Measurements from ENCODE around the gene OR4K2.
"Not testable (repeated sequence)": the region's sequence is repeated elsewhere in the genome, so short reads cannot be mapped to it uniquely, and the experiment has no call there.

Gene OR4K2, protein sequence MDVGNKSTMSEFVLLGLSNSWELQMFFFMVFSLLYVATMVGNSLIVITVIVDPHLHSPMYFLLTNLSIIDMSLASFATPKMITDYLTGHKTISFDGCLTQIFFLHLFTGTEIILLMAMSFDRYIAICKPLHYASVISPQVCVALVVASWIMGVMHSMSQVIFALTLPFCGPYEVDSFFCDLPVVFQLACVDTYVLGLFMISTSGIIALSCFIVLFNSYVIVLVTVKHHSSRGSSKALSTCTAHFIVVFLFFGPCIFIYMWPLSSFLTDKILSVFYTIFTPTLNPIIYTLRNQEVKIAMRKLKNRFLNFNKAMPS
- long read RNA-seq: 0 reads

DNA sequence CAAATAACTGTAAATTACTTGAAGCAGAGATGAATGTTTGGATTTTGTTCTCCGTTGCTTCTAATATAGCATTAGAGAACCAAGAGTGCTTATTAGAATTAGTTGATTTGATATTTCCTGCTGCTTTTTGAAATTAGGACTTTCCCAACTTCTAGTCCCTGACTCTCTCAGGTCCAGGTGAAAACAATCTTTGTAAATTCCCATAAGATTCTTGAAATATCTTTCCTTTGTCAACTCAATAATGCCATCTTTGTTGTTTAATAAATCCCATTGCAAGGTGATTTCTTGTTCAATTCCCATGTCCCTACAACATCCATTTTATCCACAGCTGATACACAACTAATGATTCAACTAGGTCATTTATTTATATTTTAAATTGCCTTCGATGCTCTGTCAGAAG lies at the start of gene OR4K2:
Gene OR4K2 (plus strand): TSS at position 301 of the 400 bp plus-strand sequence. CDS start 1,126 bp downstream, outside the sequence.
- H3K27me3 ChIP-seq (ENCODE audit: insufficient read depth, poor library complexity, severe bottlenecking): no peaks in the 10 kb centered on the region
- no peak for TF ChIP-seq SPI1 (IDR thresholded peaks at IDR 0.05; ENCODE audit: borderline replicate concordance, low read depth)
- TF ChIP-seq, protein P1, sequence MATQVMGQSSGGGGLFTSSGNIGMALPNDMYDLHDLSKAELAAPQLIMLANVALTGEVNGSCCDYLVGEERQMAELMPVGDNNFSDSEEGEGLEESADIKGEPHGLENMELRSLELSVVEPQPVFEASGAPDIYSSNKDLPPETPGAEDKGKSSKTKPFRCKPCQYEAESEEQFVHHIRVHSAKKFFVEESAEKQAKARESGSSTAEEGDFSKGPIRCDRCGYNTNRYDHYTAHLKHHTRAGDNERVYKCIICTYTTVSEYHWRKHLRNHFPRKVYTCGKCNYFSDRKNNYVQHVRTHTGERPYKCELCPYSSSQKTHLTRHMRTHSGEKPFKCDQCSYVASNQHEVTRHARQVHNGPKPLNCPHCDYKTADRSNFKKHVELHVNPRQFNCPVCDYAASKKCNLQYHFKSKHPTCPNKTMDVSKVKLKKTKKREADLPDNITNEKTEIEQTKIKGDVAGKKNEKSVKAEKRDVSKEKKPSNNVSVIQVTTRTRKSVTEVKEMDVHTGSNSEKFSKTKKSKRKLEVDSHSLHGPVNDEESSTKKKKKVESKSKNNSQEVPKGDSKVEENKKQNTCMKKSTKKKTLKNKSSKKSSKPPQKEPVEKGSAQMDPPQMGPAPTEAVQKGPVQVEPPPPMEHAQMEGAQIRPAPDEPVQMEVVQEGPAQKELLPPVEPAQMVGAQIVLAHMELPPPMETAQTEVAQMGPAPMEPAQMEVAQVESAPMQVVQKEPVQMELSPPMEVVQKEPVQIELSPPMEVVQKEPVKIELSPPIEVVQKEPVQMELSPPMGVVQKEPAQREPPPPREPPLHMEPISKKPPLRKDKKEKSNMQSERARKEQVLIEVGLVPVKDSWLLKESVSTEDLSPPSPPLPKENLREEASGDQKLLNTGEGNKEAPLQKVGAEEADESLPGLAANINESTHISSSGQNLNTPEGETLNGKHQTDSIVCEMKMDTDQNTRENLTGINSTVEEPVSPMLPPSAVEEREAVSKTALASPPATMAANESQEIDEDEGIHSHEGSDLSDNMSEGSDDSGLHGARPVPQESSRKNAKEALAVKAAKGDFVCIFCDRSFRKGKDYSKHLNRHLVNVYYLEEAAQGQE (IDR thresholded peaks at IDR 0.05; ENCODE audit: insufficient replicate concordance, low read depth): no peak
- TF ChIP-seq, protein P2, sequence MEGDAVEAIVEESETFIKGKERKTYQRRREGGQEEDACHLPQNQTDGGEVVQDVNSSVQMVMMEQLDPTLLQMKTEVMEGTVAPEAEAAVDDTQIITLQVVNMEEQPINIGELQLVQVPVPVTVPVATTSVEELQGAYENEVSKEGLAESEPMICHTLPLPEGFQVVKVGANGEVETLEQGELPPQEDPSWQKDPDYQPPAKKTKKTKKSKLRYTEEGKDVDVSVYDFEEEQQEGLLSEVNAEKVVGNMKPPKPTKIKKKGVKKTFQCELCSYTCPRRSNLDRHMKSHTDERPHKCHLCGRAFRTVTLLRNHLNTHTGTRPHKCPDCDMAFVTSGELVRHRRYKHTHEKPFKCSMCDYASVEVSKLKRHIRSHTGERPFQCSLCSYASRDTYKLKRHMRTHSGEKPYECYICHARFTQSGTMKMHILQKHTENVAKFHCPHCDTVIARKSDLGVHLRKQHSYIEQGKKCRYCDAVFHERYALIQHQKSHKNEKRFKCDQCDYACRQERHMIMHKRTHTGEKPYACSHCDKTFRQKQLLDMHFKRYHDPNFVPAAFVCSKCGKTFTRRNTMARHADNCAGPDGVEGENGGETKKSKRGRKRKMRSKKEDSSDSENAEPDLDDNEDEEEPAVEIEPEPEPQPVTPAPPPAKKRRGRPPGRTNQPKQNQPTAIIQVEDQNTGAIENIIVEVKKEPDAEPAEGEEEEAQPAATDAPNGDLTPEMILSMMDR (IDR thresholded peaks at IDR 0.05; ENCODE audit: insufficient read depth, low read length): no peak
- TF ChIP-seq POLR2AphosphoS5 (IDR thresholded peaks at IDR 0.05; ENCODE audit: low read depth): no peak
- no peak for TF ChIP-seq GABPA (IDR thresholded peaks at IDR 0.05; ENCODE audit: low read depth)
- DNase-seq (ENCODE audit: low read depth in 1 of 2, low spot score in 1 of 2): no peak
- no peak within 1 kb of the TSS for H3K27ac ChIP-seq (replicated peaks)
- H3K4me3 ChIP-seq (replicated peaks; ENCODE audit: insufficient read depth, low read length): no peak within 1 kb of the TSS

DNA sequence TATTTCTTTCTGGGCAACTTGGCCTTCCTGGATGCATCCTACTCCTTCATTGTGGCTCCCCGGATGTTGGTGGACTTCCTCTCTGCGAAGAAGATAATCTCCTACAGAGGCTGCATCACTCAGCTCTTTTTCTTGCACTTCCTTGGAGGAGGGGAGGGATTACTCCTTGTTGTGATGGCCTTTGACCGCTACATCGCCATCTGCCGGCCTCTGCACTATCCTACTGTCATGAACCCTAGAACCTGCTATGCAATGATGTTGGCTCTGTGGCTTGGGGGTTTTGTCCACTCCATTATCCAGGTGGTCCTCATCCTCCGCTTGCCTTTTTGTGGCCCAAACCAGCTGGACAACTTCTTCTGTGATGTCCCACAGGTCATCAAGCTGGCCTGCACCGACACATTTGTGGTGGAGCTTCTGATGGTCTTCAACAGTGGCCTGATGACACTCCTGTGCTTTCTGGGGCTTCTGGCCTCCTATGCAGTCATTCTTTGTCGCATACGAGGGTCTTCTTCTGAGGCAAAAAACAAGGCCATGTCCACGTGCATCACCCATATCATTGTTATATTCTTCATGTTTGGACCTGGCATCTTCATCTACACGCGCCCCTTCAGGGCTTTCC lies 47.2 kb upstream of the OR4K2 start:
- not testable (repeated sequence) for H3K27ac ChIP-seq (replicated peaks); H3K4me3 ChIP-seq (replicated peaks; ENCODE audit: insufficient read depth, low read length); DNase-seq (ENCODE audit: low read depth in 1 of 2, low spot score in 1 of 2); H3K27me3 ChIP-seq (ENCODE audit: insufficient read depth, poor library complexity, severe bottlenecking)

DNA sequence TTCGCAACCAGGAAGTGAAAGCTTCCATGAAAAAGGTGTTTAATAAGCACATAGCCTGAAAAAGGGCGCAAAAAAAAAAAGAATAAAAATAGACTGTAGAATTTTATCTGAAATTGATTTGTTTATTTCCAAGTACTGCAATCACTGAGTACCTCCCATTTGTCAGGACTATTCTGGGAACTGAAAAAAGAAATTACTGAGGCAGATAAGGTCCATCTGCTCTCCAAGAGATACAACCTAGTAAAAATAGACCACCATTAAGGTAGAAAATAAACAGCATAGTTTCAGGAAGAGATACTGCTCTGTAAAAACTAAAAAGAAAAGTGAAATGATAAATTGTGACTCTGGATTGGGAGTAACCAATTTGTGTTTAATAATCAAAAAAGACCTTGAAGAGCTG lies 46.6 kb upstream of the OR4K2 start:
- Histone ChIP-seq H3K4me3 (replicated peaks; ENCODE audit: insufficient read depth, low read length) (no peak overlapping the region), H3K27me3 (ENCODE audit: insufficient read depth, poor library complexity, severe bottlenecking) (no peaks in the 10 kb centered on the region), H3K27ac (replicated peaks) (no peak overlapping the region)
- TF ChIP-seq GABPA (IDR thresholded peaks at IDR 0.05; ENCODE audit: low read depth): no peak
- no peak for DNase-seq (ENCODE audit: low read depth in 1 of 2, low spot score in 1 of 2)

DNA sequence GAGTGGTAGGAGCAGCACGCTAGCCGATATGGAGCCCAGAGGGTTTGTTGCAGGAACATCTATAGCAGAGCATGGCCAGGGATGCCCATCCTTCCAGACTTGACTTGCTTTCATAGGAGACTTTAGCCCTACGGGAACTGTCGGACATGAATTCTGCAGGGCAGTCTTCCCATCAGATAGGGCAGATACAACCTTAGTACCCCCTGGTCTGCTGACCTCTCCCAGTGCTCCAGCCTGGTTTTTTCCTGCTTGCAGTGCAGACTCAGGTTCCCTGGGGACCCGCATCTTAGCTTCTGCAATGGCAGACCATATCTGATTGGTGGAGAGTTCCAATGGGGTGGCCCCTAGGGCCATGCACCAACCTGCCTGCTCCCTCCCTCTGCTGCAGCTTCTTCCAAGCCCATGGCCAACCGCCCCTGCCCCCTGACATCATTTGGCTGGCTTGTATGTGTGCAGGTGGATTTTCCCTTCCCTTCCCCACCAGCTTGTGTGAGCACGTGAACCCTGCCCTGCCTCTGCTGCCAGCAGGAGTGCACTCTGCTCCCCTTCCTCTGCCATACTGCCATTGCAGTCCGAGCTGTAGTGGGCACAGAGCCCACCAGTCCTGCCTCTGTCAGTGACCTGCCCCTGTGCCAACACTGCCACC lies 40.6 kb upstream of the OR4K2 start:
- not testable (repeated sequence) for H3K27me3 ChIP-seq (ENCODE audit: insufficient read depth, poor library complexity, severe bottlenecking); H3K27ac ChIP-seq (replicated peaks); DNase-seq (ENCODE audit: low read depth in 1 of 2, low spot score in 1 of 2); H3K4me3 ChIP-seq (replicated peaks; ENCODE audit: insufficient read depth, low read length)

DNA sequence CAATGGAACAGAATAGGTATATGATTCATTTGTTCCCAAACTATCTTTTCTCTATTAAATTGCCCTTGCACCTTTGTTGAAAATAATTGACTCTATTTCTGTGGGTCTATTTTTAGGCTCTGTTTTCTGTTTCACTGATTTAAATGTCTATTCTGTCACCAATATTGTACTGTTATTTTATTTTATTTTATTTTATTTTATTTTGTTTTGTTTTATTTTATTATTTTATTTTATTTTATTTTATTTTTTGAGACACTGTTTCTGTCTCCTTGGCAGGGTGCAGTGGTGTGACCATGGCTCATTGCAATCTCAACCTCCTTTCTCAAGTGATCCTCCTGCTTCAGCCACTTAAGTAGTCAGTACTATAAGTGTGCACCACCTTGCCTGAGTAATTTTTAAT lies 36.5 kb upstream of the OR4K2 start:
- H3K27me3 ChIP-seq (ENCODE audit: insufficient read depth, poor library complexity, severe bottlenecking): no peaks in the 10 kb centered on the region
- no peak overlapping the region for H3K4me3 ChIP-seq (replicated peaks; ENCODE audit: insufficient read depth, low read length)
- no peak overlapping the region for H3K27ac ChIP-seq (replicated peaks)
- no peak for DNase-seq (ENCODE audit: low read depth in 1 of 2, low spot score in 1 of 2)
- TF ChIP-seq, protein P2 (IDR thresholded peaks at IDR 0.05; ENCODE audit: insufficient read depth, low read length): no peak
- TF ChIP-seq, protein P1 (IDR thresholded peaks at IDR 0.05; ENCODE audit: insufficient replicate concordance, low read depth): no peak
- TF ChIP-seq POLR2AphosphoS5 (IDR thresholded peaks at IDR 0.05; ENCODE audit: low read depth) (no peak), SPI1 (IDR thresholded peaks at IDR 0.05; ENCODE audit: borderline replicate concordance, low read depth) (no peak), GABPA (IDR thresholded peaks at IDR 0.05; ENCODE audit: low read depth) (no peak)

Measured in HL-60 (cell line).